Measurements from ENCODE around the gene HCFC1.

The HCFC1 gene

GRCh38 chrX:153925739-153926551, 45.7 kb downstream of the HCFC1 start, which contains the start of gene ARHGAP4:
TSS of gene ARHGAP4 (minus strand) at chrX:153926264. CDS start at chrX:153926202, 62 bp downstream.
- DNase-seq (ENCODE audit: low read depth in 2 of 2, low spot score in 1 of 2): no peak

DNA sequence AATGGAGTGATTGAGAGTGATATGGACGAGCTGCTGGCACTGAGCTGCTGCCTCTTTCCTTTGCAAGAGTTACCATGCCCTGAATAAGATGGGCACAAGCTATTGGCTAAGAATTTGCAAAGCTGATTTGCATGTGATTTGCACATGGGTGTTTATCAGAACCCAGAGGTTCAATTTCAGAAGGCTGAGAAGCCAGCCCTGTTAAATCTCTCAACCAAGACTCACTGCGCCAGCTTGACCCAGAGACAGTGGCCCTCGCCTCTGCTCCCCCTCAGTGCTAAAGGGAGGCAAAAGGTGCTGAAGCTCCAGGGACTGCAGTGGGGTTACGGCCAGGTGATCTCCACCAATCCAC, 46.3 kb downstream of the HCFC1 start:
- no peak for DNase-seq (ENCODE audit: low read depth in 2 of 2, low spot score in 1 of 2)

DNA sequence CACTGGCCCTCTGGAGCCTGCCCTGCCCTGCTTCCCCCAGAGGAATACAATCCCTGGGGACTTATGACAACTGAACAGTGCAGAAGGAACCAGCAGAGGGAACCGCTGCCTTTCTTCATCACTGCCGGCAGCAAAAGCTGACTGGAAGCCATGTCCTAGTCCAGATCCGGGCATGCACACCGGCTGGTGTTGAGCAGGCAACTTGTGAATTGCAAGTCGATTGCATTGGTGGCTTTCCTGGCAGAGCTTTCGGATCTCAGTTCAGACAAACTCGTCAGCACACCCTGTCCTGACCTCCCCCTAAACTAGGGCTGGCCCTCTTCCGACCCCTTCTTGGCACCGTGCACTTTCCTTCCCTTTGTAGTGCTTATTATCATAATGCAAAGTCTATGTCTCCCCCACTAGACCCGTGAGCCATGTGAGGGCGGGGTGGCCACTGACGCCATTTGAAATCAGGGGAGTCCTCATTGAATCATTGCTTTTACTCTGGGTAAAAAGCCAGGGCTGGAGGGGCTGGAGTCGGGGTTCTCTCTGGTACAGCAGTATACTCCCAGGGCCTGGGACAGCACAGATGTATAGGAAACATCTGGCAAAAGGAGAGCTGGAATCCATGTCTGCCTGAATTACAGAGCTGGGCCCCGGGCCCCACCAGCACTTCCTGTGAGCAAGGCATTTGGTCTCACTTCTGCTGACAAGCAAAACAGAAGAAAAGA, 47.3 kb downstream of the HCFC1 start:
- DNase-seq (ENCODE audit: low read depth in 2 of 2, low spot score in 1 of 2): no peak

- no peak for DNase-seq (ENCODE audit: low read depth in 2 of 2, low spot score in 1 of 2)
Observed at GRCh38 chrX:153922932-153923857, 48.4 kb downstream of the HCFC1 start.

- DNase-seq (ENCODE audit: low read depth in 2 of 2, low spot score in 1 of 2): no peak
Observed at GRCh38 chrX:153921511-153922446, 49.8 kb downstream of the HCFC1 start.

GRCh38 chrX:153921070-153921469, 50.5 kb downstream of the HCFC1 start:
- DNase-seq (ENCODE audit: low read depth in 2 of 2, low spot score in 1 of 2): no peak

DNA sequence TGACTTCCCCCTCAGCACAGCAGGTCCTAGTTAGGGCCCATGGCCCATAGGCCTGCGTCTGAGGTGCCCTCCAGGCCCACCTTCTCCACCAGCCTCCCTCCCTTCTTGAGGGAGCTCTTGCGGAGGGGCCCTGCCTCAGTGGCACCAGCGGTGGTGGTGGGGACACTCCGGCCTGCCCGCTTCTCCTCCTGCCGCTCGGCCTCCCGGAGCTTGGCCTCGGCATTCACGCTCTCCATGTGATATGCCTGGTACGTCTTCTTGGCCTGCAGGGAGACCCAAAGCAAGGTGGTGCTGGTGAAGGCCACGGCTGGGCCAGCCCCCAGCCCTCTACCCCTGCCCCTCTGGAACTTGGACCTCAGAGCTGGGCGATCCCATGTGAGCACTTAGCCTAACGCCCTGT, 51.1 kb downstream of the HCFC1 start:
- no peak for DNase-seq (ENCODE audit: low read depth in 2 of 2, low spot score in 1 of 2)

DNA sequence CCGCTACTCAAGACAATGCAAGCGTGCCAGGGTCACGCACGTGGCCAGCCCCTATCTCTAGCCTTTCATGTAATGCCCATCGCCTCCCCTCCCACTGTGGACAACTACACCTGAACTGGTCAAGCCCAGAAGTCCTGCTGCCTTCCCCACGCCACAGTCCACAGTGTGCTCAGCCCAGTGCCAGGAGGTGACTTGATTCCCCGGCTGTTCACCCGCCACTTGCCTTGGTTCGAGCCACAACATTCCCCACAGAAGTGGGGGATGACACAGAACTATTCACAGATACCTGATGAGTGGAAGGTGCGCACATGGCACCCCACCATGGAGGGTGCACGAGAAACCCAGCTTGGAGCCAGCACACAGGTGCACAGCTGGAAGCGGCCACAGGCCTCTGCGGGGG, 52.3 kb downstream of the HCFC1 start:
- no peak for DNase-seq (ENCODE audit: low read depth in 2 of 2, low spot score in 1 of 2)

GRCh38 chrX:153917869-153918268, 53.7 kb downstream of the HCFC1 start:
- no peak for DNase-seq (ENCODE audit: low read depth in 2 of 2, low spot score in 1 of 2)

GRCh38 chrX:153913701-153914100, 57.9 kb downstream of the HCFC1 start:
- no peak for DNase-seq (ENCODE audit: low read depth in 2 of 2, low spot score in 1 of 2)

DNA sequence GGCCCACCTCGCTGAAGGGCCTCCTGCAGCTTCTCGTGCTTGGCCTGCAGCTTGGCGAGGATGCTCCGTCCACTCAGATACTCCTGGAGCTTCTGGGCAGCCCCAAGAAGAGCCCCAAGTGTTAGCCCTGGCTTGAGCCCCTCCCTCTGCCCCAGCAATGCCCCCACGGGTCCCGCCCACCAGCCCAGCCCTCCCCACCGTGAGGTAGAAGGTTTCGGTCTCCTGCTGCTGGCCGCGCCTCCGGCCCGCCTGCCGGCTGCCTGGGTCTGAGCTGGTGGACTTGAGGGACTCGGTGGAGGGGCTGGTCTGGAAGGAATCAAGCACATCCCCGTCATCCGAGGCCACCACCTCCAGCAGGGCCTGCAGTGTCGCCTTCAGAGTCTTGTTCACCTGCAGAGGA, 58.4 kb downstream of the HCFC1 start:
- DNase-seq (ENCODE audit: low read depth in 2 of 2, low spot score in 1 of 2): no peak

GRCh38 chrX:153911798-153912197, 59.8 kb downstream of the HCFC1 start:
- DNase-seq (ENCODE audit: low read depth in 2 of 2, low spot score in 1 of 2): no peak

- no peak for DNase-seq (ENCODE audit: low read depth in 2 of 2, low spot score in 1 of 2)
Observed at GRCh38 chrX:153910446-153910845, 61.2 kb downstream of the HCFC1 start.

DNA sequence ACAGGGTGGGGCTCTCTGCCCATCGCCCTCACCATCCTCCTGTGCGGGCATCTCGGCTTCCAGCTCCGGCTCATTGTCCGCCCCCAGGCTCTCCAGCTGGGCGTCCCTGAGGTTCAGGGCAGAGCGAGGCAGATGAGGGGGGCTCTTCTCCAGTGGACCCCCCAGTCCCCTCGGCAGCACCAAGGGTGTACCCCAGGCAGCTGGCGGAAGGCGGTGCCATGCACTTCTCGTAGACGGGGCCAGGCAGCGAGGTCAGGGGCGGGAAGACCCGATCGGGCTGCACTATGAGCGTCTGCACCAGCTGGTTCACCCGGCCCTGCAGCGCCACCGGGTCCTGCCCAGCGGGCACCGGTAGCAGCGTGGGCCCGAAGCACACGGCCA, 61.6 kb downstream of the HCFC1 start:
- no peak for DNase-seq (ENCODE audit: low read depth in 2 of 2, low spot score in 1 of 2)

DNA sequence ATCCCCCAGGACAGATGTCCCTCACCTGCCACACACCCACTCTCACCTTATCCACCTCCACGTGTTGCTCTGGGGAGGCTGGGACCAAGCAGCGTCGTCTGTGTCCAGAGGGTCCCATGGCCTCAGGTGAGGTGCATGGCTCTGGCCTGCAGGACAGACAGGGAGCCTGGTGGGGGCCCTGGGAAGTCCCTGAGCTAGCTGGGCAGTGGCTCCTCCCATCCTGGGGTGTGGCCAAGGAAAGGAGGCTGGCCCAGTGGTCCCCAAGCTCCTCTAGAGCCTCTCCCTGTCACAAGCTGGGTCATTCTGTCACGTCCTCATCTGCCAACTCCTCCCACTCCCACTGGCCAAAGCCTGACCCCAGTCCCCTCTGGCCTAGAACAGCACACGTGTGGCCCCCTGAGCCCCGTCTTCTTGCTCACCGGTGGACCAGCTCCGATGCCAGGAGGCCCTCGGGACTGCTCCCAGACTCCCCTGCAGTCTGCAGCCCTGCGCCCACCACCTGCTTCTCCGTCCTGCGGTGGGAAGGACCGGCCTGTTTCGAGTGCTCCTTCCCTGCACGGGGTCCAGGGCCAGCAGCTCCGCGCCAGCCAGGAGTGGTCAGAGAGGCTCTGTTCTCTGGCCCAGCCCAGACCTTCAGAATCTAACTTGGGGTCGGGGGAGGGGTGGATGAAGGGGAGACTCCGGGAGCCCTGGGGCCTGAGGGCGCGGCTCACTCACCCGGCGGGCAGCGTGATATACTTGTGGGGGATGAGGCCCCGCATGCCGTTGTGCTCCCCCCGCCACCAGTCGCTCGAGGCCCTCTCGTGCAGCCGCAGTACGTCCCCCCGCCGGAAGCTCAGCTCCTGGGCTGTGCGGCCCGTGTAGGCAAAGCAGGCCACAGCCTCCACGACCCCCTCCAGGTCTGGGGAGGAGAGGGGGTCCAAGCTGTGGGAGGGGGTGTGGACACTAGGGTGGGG, 62.3 kb downstream of the HCFC1 start:
- DNase-seq (ENCODE audit: low read depth in 2 of 2, low spot score in 1 of 2): no peak

DNA sequence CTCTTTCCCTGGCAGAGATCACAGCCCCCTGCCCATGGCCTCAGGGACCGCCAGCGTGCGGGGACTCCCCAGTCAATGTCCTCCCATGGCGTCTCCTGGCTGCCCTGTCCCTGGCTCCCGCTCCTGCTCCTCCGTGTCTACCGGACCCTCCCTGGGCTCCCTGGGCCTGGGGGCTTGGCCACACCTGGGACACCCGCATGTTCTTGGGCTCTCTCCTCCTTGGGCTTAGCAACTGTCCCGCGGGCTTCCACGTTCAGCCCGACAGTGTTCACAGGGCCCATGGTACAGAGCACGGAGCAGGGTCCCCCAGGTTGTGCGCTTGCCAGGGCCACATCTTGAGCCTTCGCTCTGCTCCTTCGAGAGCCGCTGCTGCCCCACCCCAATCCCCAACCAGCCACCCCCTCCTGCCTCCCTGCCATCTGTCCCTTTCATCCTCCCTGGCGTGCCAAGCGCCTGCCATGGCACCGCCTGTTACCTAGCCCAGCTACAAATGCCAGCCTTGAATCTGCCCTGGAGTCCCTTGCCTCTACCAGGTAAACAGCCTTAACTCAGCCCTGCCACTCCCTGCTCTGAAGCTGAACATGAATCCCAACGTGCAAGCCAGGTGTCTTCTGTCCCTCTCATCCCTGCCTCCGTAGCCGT, 63.3 kb downstream of the HCFC1 start:
- DNase-seq (ENCODE audit: low read depth in 2 of 2, low spot score in 1 of 2): no peak

GRCh38 chrX:153907456-153907855, 64.2 kb downstream of the HCFC1 start:
- no peak for DNase-seq (ENCODE audit: low read depth in 2 of 2, low spot score in 1 of 2)

- DNase-seq (ENCODE audit: low read depth in 2 of 2, low spot score in 1 of 2): no peak
Observed at GRCh38 chrX:153906126-153906917, 65.3 kb downstream of the HCFC1 start.

Data from stimulated activated CD8-positive, alpha-beta memory T cell treated with anti-CD3 and anti-CD28 coated beads, Interleukin-4, amount 100 ng/mL, for 1 hour (primary cell).